ENCODE data around the gene UMPS. TPM values are rescaled to one million over a fixed set of nuclear protein-coding genes. Genes with fewer than 3 reads are reported as not detected.
A peak's percentile ranks its signal among the peaks of the same experiment; 100 is the strongest.
"Not testable (repeated sequence)": the region's sequence is repeated elsewhere in the genome, so short reads cannot be mapped to it uniquely, and the experiment has no call there.

UMPS gene
- total and polyA plus RNA-seq, 12 donors, result 3.1 to 14.4 (median 7.2) TPM

DNA sequence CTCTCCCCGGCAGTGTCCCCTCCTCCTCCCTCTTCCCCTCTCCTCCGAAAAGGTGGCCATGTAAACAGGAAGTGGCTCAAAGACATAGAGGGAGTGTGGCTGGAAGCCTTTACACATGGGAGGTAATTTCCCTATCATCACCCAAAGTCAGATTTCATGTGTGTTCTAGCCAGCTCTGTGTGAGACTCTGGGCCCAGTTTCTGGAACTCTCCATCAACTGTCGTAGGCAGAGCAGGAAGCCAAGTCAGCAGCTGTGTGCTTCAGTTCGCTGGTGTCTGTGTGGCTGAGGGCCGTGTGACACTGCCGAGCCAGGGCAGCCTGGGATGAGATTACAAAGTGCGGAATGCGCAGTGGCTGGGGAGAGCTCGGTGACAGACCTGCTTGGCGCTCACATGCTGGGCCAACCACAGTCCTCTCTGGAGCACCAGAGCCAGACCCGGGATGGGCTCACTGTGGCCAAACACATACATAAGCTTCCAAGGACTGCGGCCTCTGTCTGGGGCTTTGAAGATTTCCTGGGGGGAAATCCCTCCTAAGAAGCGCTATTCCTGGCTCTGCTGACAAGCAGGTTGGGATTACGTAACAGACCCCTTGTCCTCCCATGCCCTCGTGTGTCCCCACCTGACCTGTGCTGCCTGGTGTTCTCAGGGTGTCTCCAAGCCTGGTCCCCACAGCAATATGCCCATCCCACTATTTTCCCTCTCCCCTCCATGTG, 50.7 kb downstream of the UMPS start:
- H3K36me3 ChIP-seq, result peaks cover 0 to 18% (median 0%) of the 10 kb centered on the region in 9 donors
- H3K27me3 ChIP-seq, result no peaks in the 10 kb centered on the region
- WGBS, 2 donors, result 3 to 5% methylated on average over 15 of the region's 15 CpGs
- H3K4me3 ChIP-seq, result peak overlapping the region in 3 of 10 donors; percentile 0 to 16 (median 10)
- ATAC-seq, result peak; percentile 86 to 92 (median 90)
- peak; percentile 83 to 89 for DNase-seq
- intact Hi-C loops (cut with DNase I), result loop anchor here in 7 of 10 donors (5.0 to 10.0 kb wide), 3 partner anchors 54 to 121 kb away; partner anchors contain the start of gene ITGB5 (in 5 of the 7)
- TF ChIP-seq, protein P1, sequence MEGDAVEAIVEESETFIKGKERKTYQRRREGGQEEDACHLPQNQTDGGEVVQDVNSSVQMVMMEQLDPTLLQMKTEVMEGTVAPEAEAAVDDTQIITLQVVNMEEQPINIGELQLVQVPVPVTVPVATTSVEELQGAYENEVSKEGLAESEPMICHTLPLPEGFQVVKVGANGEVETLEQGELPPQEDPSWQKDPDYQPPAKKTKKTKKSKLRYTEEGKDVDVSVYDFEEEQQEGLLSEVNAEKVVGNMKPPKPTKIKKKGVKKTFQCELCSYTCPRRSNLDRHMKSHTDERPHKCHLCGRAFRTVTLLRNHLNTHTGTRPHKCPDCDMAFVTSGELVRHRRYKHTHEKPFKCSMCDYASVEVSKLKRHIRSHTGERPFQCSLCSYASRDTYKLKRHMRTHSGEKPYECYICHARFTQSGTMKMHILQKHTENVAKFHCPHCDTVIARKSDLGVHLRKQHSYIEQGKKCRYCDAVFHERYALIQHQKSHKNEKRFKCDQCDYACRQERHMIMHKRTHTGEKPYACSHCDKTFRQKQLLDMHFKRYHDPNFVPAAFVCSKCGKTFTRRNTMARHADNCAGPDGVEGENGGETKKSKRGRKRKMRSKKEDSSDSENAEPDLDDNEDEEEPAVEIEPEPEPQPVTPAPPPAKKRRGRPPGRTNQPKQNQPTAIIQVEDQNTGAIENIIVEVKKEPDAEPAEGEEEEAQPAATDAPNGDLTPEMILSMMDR (IDR thresholded peaks at IDR 0.05), result no peak
- peaks cover 38 to 90% (median 71%) of the 10 kb centered on the region in 9 donors for H3K4me1 ChIP-seq
- no peaks in the 10 kb centered on the region for H3K9me3 ChIP-seq
- H3K27ac ChIP-seq, result peak overlapping the region; percentile 67 to 97 (median 90)

DNA sequence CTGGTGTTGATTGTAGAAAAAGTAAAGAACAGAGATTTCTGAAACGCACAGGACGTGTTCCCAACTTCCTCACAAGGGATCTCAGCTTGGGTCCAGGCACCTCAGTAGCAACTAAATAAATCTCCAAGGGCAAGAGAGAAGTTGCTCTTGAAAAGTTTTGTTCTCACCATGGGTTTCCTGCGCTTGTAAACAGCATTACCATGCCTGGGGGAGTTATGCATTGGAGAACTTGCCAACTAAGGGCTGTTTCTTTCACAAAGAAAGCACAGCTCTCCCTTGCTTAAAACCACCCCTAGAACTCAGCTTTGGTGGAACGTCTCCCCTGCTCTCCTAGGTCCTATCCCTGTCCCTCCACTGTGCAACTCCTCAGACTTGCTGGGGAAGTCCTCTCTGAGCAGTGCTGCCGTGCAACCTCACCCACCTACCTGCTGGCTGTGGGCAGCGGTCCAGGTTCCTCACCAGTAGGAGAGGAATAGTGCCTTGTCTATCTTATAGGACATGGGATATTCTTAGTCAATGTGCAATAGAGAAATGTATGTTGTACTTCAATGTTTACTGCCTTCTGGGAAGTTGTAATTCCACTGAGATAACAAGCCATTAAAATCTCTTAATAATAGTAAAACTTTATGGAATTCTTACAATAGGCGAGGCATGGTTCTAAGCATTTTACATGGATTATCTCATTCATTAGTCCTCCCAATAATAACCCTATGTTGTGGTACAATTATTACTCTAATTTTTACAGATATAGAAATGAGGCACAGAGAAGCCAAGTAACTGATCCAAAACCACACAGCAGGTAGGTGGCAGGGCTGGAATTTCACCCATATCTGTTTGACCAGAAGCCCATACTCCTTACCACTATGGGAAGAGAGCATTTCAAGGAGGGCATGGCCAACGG, 51.5 kb downstream of the UMPS start:
- TF ChIP-seq, protein P1 (IDR thresholded peaks at IDR 0.05), result no peak
- intact Hi-C loops (cut with DNase I), result loop anchor here in 7 of 10 donors (5.0 to 10.0 kb wide), 3 partner anchors 53 to 121 kb away; partner anchors contain the start of gene ITGB5 (in 5 of the 7)
- ATAC-seq (no peak), DNase-seq (no peak)
- peaks cover 0 to 17% (median 0%) of the 10 kb centered on the region in 9 donors for H3K36me3 ChIP-seq
- 49 to 52% methylated on average over 8 of the region's 8 CpGs for whole genome bisulfite sequencing, 2 donors
- no peaks in the 10 kb centered on the region for H3K27me3 ChIP-seq
- H3K4me1 ChIP-seq, result peaks cover 46 to 96% (median 72%) of the 10 kb centered on the region in 9 donors
- H3K9me3 ChIP-seq, result no peaks in the 10 kb centered on the region
- no peak overlapping the region for H3K4me3 ChIP-seq
- H3K27ac ChIP-seq, result peak overlapping the region; percentile 67 to 97 (median 90)

DNA sequence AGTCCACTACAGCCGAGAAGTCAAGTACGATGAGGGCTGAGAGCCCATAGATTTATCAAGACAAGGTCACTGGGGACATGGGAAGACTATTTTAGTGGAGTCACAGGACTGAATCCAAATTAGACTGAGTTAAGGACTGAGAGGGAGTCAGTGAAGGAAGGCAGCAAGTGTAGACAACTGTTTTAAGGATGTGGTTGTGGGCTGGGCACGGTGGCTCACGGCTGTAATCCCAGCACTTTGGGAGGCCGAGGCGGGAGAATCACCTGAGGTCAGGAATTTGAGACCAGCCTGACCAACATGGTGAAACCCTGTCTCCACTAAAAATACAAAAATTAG, 52.1 kb downstream of the UMPS start:
- H3K4me1 ChIP-seq, result peaks cover 52 to 96% (median 76%) of the 10 kb centered on the region in 9 donors

DNA sequence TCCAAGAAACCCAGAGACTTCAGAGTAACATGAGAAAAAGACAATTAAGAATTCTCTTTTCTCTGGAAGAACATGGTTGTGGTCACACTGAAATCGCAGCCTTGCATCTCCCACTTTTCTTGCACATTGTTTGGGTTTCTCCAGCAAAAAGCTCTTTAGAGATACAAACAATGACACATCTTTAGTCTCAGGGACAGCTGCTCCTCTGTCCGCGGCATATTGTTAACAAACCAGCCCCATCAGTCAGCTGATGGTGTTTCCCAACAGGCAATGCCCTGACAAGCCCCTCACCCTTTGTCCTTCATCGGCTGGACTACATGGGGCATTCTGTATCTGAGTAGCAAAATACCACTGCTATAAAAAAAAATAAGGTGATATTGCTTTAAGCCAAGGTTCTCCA, 53.4 kb downstream of the UMPS start:
- Histone ChIP-seq H3K27me3 (no peaks in the 10 kb centered on the region), H3K9me3 (no peaks in the 10 kb centered on the region), H3K27ac (peak overlapping the region in 1 of 10 donors; percentile 80), H3K36me3 (peaks cover 0 to 9% (median 0%) of the 10 kb centered on the region in 9 donors), H3K4me1 (peaks cover 55 to 96% (median 80%) of the 10 kb centered on the region in 9 donors), H3K4me3 (no peak overlapping the region)
- TF ChIP-seq, protein P1 (IDR thresholded peaks at IDR 0.05), result no peak
- intact Hi-C loops (cut with DNase I), result loop anchor here in 7 of 10 donors (1.0 to 10.0 kb wide), 4 partner anchors 51 to 119 kb away; partner anchors contain the start of gene ITGB5 (in 5 of the 7)
- ATAC-seq (no peak), DNase-seq (no peak)
- WGBS, 2 donors, result 89 to 91% methylated on average over 4 of the region's 4 CpGs

More for the DNA sequence above, 52.1 kb downstream of the UMPS start:
- WGBS, 2 donors, result 58% methylated on average over 6 of the region's 6 CpGs
- ATAC-seq, DNase-seq, H3K4me3 ChIP-seq, H3K27me3 ChIP-seq, H3K9me3 ChIP-seq: not testable (repeated sequence)
- Histone ChIP-seq H3K36me3 (peaks cover 0 to 11% (median 0%) of the 10 kb centered on the region in 9 donors), H3K27ac (peak overlapping the region in 8 of 10 donors; percentile 75 to 97 (median 92))
- intact Hi-C loops (cut with DNase I), result loop anchor here in 7 of 10 donors (5.0 to 10.0 kb wide), 3 partner anchors 52 to 120 kb away; partner anchors contain the start of gene ITGB5 (in 5 of the 7)

All from heart right ventricle (tissue), 16 donors.